ENCODE results near the gene PTGER4.
"Not testable (repeated sequence)": the region's sequence is repeated elsewhere in the genome, so short reads cannot be mapped to it uniquely, and the experiment has no call there.

Gene PTGER4

GRCh38 chr5:40655138-40655537 lies 24.6 kb upstream of the PTGER4 start:
- DNase-seq (ENCODE audit: low read depth) = no peak
- no peak overlapping the region for H3K4me3 ChIP-seq (ENCODE audit: low read depth, low read length)
- TF ChIP-seq CTCF (IDR thresholded peaks at IDR 0.05; ENCODE audit: insufficient read depth, low read depth, low read length, missing control alignments) = no peak

GRCh38 chr5:40656091-40656490 lies 23.6 kb upstream of the PTGER4 start:
- H3K4me3 ChIP-seq (ENCODE audit: low read depth, low read length); DNase-seq (ENCODE audit: low read depth): not testable (repeated sequence)

GRCh38 chr5:40656766-40657165 lies 22.9 kb upstream of the PTGER4 start:
- no peak for TF ChIP-seq CTCF (IDR thresholded peaks at IDR 0.05; ENCODE audit: insufficient read depth, low read depth, low read length, missing control alignments)
- no peak overlapping the region for H3K4me3 ChIP-seq (ENCODE audit: low read depth, low read length)
- DNase-seq (ENCODE audit: low read depth) = no peak

- DNase-seq (ENCODE audit: low read depth) = no peak
- no peak overlapping the region for H3K4me3 ChIP-seq (ENCODE audit: low read depth, low read length)
- TF ChIP-seq CTCF (IDR thresholded peaks at IDR 0.05; ENCODE audit: insufficient read depth, low read depth, low read length, missing control alignments) = no peak
Observed at GRCh38 chr5:40660751-40661150, 19.0 kb upstream of the PTGER4 start.

DNA sequence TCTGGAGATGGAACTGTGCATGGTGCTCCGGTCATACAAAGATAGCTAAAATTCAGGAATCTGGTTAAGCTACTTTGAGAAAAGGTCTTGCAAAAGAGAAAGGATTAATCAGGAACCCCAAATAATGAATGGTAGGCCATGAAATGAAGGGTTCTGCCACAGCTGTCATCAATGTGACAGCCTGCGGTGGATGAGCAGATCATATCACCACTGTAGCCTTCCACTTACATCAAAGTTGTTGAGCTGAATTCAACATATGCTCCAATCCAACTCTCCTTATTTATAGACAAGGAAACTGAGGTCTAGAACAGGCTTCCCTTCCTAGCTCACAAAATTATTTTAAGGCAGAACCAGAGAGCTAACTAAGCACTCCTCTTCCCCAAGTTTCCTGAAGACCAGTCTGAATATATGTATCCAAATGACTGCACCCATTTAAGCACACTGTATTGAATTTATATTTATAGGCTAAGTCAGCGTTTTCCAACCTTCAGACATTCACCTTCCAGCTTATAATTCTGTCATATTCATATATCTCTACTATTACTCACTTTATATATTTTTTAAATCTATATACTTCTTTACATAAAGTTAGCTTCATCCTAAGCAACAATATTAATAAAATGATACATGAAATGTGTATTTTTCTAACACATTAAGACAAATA lies 13.9 kb upstream of the PTGER4 start:
- H3K4me3 ChIP-seq (ENCODE audit: low read depth, low read length) = no peak overlapping the region
- TF ChIP-seq CTCF (IDR thresholded peaks at IDR 0.05; ENCODE audit: insufficient read depth, low read depth, low read length, missing control alignments) = no peak
- DNase-seq (ENCODE audit: low read depth) = no peak

GRCh38 chr5:40666657-40667056 lies 13.1 kb upstream of the PTGER4 start:
- no peak for DNase-seq (ENCODE audit: low read depth)
- H3K4me3 ChIP-seq (ENCODE audit: low read depth, low read length) = no peak overlapping the region
- no peak for TF ChIP-seq CTCF (IDR thresholded peaks at IDR 0.05; ENCODE audit: insufficient read depth, low read depth, low read length, missing control alignments)

DNA sequence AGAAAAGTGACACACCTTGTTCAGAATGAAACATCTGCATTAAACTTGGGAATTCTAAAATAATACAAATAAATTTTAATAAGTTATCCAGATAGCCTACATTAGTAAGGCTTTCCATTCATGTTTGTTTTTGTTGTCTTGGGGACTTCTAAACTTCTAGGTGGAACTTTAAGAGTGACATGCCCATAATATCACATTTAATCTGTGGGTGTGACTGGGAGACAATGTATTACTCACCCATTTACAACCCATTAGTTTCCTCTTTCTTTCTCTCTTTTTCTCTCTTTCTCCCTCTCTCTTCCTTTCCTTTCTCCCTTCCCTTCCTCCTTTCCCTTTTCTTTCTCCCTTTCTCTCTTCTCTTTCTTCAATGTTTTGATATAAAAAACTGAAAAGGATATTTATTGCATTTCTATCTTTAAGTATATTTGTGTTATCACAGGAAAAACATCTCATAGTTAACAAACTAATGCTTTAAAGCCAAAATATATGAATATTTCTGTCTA lies 12.5 kb upstream of the PTGER4 start:
- TF ChIP-seq CTCF (IDR thresholded peaks at IDR 0.05; ENCODE audit: insufficient read depth, low read depth, low read length, missing control alignments) = no peak
- no peak for DNase-seq (ENCODE audit: low read depth)
- no peak overlapping the region for H3K4me3 ChIP-seq (ENCODE audit: low read depth, low read length)

All from GM12865 (cell line).